HEK293T (cell line): ENCODE measurements around the gene COL9A3.
A peak's percentile ranks its signal among the peaks of the same experiment; 100 is the strongest.

Experiments used
- CTCF ChIA-PET: fragments of 350-600 bp; formaldehyde crosslinking; extraction: SDS; loops from one replicate; lab custom pipeline; 2021; ENCODE audit warnings: antibody characterized with exemption, inconsistent platforms; lab: Yijun Ruan, JAX
- POLR2A ChIA-PET: fragments of 350-600 bp; formaldehyde crosslinking; extraction: SDS; loops from one replicate; lab custom pipeline; 2020; ENCODE audit warnings: antibody characterized with exemption, inconsistent platforms; lab: Yijun Ruan, JAX
- DNase-seq: peaks from one replicate; pipeline ENCODE4 v3.0.0; 2012; ENCODE audit warnings: mixed read lengths; ENCODE audit errors: extremely low spot score
- ARNT ChIP-seq: fragments of 450-650 bp; IDR thresholded peaks from 2 replicates; pipeline ENCODE4 v1.6.1; 2017; ENCODE audit warnings: mild to moderate bottlenecking
- BHLHE40 ChIP-seq: fragments of 450-650 bp; IDR thresholded peaks from 2 replicates; pipeline ENCODE4 v1.6.1; 2016; ENCODE audit warnings: mild to moderate bottlenecking, moderate library complexity, borderline replicate concordance
- CTBP1 ChIP-seq: fragments of 450-650 bp; IDR thresholded peaks from 2 replicates; pipeline ENCODE4 v1.6.1; 2016; ENCODE audit warnings: borderline replicate concordance
- ELF4 ChIP-seq: fragments of 450-650 bp; IDR thresholded peaks from 2 replicates; pipeline ENCODE4 v1.6.1; 2017; ENCODE audit warnings: antibody characterized with exemption
- FOXA1 ChIP-seq: fragments of 450-650 bp; IDR thresholded peaks from 2 replicates; pipeline ENCODE4 v1.6.1; 2016; ENCODE audit warnings: mild to moderate bottlenecking
- FOXK2 ChIP-seq: fragments of 450-650 bp; IDR thresholded peaks from 2 replicates; pipeline ENCODE4 v1.6.1; 2016; ENCODE audit warnings: mild to moderate bottlenecking
- FOXM1 ChIP-seq: fragments of 450-650 bp; IDR thresholded peaks from 2 replicates; pipeline ENCODE4 v1.6.1; 2017; ENCODE audit warnings: mild to moderate bottlenecking, borderline replicate concordance
- HDGF ChIP-seq: fragments of 450-650 bp; IDR thresholded peaks from 2 replicates; pipeline ENCODE4 v1.6.1; 2017; ENCODE audit warnings: antibody characterized with exemption, borderline replicate concordance
- L3MBTL2 ChIP-seq: fragments of 450-650 bp; conservative IDR thresholded peaks from 2 replicates; pipeline ENCODE4 v1.6.1; 2016; ENCODE audit warnings: mild to moderate bottlenecking
- LEF1 ChIP-seq: fragments of 450-650 bp; IDR thresholded peaks from 2 replicates; pipeline ENCODE4 v1.6.1; 2017; ENCODE audit warnings: mild to moderate bottlenecking, borderline replicate concordance
- NFRKB ChIP-seq: fragments of 450-650 bp; IDR thresholded peaks from 2 replicates; pipeline ENCODE4 v1.6.1; 2016; ENCODE audit warnings: mild to moderate bottlenecking, moderate library complexity
- PKNOX1 ChIP-seq: fragments of 450-650 bp; IDR thresholded peaks from 2 replicates; pipeline ENCODE4 v1.6.1; 2016
- SP1 ChIP-seq: fragments of 450-650 bp; IDR thresholded peaks from 2 replicates; pipeline ENCODE4 v1.6.1; 2017
- SUZ12 ChIP-seq: fragments of 450-650 bp; IDR thresholded peaks from 2 replicates; pipeline ENCODE4 v1.6.1; 2016; ENCODE audit warnings: mild to moderate bottlenecking
- TARDBP ChIP-seq: fragments of 450-650 bp; IDR thresholded peaks from 2 replicates; pipeline ENCODE4 v1.6.1; 2016
- ZNF384 ChIP-seq: fragments of 450-650 bp; IDR thresholded peaks from 2 replicates; pipeline ENCODE4 v1.6.1; 2016

Gene COL9A3

DNA sequence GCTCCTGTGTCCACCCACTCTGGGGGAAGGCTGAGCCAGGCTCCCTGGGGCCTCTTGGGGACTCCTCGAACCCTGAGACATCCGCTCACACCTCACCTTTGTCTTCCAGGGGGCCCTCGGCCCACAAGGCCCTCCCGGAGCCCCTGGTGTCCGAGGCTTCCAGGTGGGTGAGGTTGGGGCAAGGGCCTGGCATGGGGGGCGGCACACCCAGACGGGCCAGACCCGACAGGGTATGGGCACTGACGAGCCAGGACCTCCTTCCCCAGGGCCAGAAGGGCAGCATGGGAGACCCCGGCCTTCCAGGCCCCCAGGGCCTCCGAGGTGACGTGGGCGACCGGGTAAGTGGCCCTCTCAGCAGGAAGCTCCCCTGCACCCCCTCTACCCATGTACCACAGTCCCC is 13.4 kb downstream of the COL9A3 start:
- DNase-seq, result no peak
- POLR2A ChIA-PET, result no interaction called here
- TF ChIP-seq NFRKB (no peak), FOXA1 (no peak), FOXK2 (no peak), ELF4 (no peak), CTBP1 (no peak), HDGF (no peak), FOXM1 (no peak), L3MBTL2 (no peak), PKNOX1 (no peak), BHLHE40 (no peak), SP1 (no peak), SUZ12 (no peak), TARDBP (no peak), LEF1 (no peak), ZNF384 (no peak)
- CTCF ChIA-PET, result no interaction called here

GRCh38 chr20:62830821-62831220 is 14.0 kb downstream of the COL9A3 start:
- CTCF ChIA-PET, result no interaction called here
- POLR2A ChIA-PET, result no interaction called here
- DNase-seq, result no peak

DNA sequence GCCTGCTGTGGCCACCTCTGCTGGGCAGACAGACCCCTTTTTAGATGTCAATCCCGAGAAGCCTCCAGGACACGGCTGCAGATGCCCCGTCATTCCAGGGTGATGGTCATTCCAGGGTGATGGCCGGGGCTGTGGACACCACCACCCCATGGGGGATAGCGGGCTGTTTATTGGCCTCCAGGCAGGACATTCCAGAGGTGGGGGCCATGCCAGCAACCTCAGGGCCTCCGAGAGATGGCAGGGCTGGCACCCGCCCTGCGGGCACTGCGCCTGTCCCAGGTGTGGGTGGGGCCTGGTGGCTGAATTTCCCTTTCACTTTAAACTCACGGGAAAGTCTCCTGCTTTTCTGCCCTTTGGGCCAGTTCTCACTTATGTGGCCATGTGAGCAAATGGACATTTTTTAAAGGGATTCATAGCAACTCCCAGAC is 14.5 kb downstream of the COL9A3 start:
- TF ChIP-seq FOXM1 (no peak), PKNOX1 (no peak), ARNT (no peak), HDGF (no peak), LEF1 (no peak), CTBP1 (no peak), L3MBTL2 (no peak), SUZ12 (no peak), ELF4 (no peak), SP1 (no peak), FOXA1 (no peak), NFRKB (no peak), FOXK2 (no peak)
- DNase-seq, result no peak
- ChIA-PET POLR2A (interaction anchor here (1.2 kb wide), 1 partner anchor 30 kb away, joined by 3 read pairs; the partner anchor contains the start of gene TCFL5), CTCF (interaction anchor here (0.9 to 2.2 kb wide), 2 partner anchors 9 to 16 kb away, joined by 3 to 10 read pairs; no protein-coding TSS in a partner anchor)

More at GRCh38 chr20:62830821-62831220, 14.0 kb downstream of the COL9A3 start:
- TF ChIP-seq LEF1 (no peak), FOXA1 (no peak), SUZ12 (no peak)

DNA sequence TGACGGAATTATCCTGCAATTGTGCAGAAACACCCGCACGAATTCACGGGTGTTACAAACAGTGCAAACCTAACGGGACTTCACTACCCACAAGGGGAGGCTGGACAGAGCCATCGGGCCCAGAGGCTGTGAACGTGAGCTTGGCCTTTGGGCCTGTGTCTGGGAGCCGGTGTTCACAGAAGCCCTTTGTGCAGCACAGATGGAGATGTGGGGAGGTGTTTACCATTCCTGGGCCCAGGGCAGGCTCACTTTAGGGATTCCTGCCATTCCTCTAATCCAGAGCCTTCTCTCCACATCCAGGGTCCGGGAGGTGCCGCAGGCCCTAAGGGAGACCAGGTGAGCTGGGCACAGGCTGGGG is 15.0 kb downstream of the COL9A3 start:
- TF ChIP-seq PKNOX1 (no peak), ZNF384 (no peak), HDGF (no peak)
- CTCF ChIA-PET, result interaction anchor here (0.9 to 2.2 kb wide), 2 partner anchors 9 to 16 kb away, joined by 3 to 10 read pairs; no protein-coding TSS in a partner anchor
- DNase-seq, result no peak
- POLR2A ChIA-PET, result interaction anchor here (0.6 to 1.2 kb wide), 2 partner anchors 13 to 30 kb away, joined by 3 read pairs; partner anchors contain the start of gene TCFL5

GRCh38 chr20:62832212-62832922 is 15.5 kb downstream of the COL9A3 start:
- no peak for TF ChIP-seq TARDBP
- TF ChIP-seq FOXM1, result no peak
- TF ChIP-seq FOXA1, result no peak
- TF ChIP-seq ELF4, result no peak
- TF ChIP-seq BHLHE40, result no peak
- POLR2A ChIA-PET, result interaction anchor here (0.6 to 1.2 kb wide), 3 partner anchors 13 to 29 kb away, joined by 3 to 4 read pairs (median 3); partner anchors contain the start of gene TCFL5
- peak; percentile 53 for DNase-seq
- CTCF ChIA-PET, result interaction anchor here (0.9 to 2.2 kb wide), 3 partner anchors 10 to 41 kb away, joined by 3 to 10 read pairs (median 3); no protein-coding TSS in a partner anchor

- TF ChIP-seq NFRKB, result no peak
- ChIA-PET CTCF (interaction anchor here (1.1 to 2.2 kb wide), 2 partner anchors 10 to 42 kb away, joined by 3 to 10 read pairs; no protein-coding TSS in a partner anchor), POLR2A (interaction anchor here (1.0 to 1.1 kb wide), 2 partner anchors 14 to 37 kb away, joined by 3 to 4 read pairs; partner anchors contain the start of gene MRGBP)
- DNase-seq, result no peak
These were observed 16.1 kb downstream of the COL9A3 start for GRCh38 chr20:62832951-62833391.
